ENCODE measurements around the gene ULK1.
A peak's percentile ranks its signal among the peaks of the same experiment; 100 is the strongest.
"Not testable (repeated sequence)": the region's sequence is repeated elsewhere in the genome, so short reads cannot be mapped to it uniquely, and the experiment has no call there.

Gene ULK1

GRCh38 chr12:131946757-131947156 is 52.3 kb downstream of the ULK1 start:
- no peak for DNase-seq

- no peak for DNase-seq
Observed at GRCh38 chr12:131947482-131948027, 53.1 kb downstream of the ULK1 start.

- DNase-seq = no peak
Observed at GRCh38 chr12:131948166-131948712, 53.8 kb downstream of the ULK1 start.

DNA sequence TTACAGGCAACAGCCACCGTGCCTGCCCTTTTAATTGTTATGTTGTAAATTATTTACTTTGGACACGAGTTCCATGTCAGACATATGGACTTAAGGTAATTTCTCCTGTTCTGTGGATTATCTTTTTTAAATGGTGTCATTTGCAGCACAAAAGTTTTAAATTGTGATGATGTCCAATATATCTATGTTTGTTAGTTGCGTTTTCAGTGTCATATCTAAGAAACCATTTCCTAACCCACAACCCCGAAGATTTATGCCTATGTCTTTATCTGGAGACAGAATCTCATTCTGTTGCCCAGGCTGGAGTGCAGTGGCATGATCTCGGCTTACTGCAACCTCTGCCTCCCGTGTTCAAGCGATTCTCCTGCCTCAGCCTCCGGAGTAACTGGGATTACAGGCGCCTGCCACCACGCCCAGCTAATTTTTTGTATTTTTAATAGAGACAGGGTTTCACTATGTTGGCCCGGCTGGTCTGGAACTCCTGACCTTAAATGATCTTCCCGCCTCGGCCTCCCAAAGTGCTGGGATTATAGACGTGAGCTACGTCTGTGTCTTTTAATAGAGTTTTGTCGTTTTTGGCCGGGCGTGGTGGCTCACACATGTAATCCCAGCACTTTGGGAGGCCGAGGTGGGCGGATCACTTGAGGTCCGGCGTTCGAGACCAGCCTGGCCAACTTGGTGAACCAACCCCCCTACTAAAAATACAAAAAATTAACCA is 54.5 kb downstream of the ULK1 start:
- DNase-seq = not testable (repeated sequence)

DNA sequence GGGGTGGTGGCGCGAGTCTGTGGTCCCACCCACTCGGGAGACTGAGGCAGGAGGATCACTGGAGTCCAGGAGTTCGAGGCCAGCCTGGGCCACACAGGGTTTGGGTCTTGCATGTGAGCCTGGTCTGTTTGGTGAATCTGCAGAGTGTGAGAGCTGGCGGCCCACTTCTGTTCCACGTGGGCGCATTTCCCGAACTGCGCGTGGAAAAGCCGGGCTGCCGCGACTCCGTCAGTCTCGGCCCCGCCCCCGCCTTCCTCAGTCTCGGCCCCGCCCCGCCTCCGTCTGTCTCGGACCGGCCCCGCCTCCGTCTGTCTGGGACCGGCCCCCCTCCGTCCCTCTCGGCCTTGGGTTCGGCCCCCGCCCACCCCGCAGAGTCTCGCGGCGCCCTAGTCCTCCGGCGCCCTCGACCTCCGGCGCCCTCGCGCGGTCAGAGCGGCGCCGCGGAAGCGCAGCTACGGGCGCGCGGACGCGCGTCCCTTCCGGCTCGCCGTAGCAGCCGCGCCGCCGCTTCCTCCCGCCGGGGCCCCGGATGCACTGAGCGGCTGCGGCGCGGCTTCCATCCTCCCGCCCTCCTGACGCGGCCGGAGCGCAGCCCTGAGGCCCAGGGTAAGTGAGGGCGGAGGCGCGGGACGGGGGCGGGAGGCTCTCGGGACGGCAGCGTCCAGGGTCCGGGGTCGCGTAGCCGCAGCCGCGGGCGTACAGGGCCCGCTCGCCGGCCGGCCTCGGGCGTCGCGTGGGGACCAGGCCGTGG is 55.2 kb downstream of the ULK1 start, which contains the start of gene EP400:
EP400 (plus strand) TSS at position 512 of the 751 bp plus-strand sequence. CDS start 10,678 bp downstream, outside the sequence.
- DNase-seq = peak; percentile 92

GRCh38 chr12:131950182-131950913 is 55.9 kb downstream of the ULK1 start:
- no peak for DNase-seq

DNA sequence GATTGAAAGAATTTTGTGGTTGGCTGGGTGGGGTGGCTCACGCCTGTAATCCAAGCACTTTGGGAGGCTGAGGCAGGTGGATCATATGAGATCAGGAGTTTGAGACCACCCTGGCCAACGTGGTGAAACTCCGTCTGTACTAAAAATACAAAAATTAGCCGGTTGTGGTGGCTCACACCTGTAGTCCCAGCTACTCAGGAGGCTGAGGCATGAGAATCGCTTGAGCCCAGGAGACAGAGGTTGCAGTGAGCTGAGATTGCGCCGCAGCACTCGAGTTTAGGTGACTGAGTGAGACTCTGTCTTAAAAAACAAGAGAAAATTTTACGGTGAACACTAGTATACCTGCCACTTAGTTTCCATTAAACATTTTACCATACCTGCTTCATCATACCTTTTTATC is 59.4 kb downstream of the ULK1 start:
- DNase-seq = not testable (repeated sequence)

- not testable (repeated sequence) for DNase-seq
Observed at GRCh38 chr12:131954460-131954859, 60.0 kb downstream of the ULK1 start.

DNA sequence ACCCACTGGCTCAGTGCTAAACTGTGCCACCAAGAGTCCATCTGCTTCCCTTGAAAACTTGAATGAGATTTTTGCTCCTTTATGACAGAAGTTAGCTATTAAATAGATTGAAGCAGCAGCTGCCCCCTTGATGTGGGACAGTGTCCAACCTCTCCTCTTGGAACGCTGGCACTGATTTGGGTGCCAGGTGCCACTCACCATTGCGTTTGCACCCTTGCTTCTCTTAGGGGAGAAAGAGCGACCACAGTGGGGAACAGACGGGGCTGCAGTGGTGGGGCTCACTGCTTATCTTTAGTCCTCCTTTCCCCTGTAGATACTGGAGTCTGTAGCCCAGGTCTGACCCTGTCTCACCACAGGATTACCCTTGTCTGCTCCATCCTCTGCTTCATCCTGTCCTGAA is 64.7 kb downstream of the ULK1 start:
- no peak for DNase-seq

- no peak for DNase-seq
Observed at GRCh38 chr12:131959641-131960589, 65.5 kb downstream of the ULK1 start.

- not testable (repeated sequence) for DNase-seq
Observed at GRCh38 chr12:131960590-131961325, 66.3 kb downstream of the ULK1 start.

DNA sequence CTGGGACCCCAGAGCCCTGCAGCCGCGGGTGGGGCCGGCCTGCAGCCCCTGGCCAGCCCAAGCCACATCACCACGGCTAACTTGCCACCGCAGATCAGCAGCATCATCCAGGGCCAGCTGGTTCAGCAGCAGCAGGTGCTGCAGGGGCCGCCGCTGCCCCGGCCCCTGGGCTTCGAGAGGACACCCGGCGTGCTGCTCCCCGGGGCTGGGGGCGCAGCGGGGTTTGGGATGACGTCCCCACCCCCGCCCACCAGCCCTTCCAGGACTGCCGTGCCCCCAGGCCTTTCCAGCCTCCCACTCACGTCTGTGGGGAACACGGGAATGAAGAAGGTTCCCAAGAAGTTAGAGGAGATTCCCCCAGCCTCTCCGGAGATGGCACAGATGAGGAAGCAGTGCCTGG is 66.9 kb downstream of the ULK1 start:
- DNase-seq = not testable (repeated sequence)

GRCh38 chr12:131962069-131962468 is 67.6 kb downstream of the ULK1 start:
- no peak for DNase-seq

DNA sequence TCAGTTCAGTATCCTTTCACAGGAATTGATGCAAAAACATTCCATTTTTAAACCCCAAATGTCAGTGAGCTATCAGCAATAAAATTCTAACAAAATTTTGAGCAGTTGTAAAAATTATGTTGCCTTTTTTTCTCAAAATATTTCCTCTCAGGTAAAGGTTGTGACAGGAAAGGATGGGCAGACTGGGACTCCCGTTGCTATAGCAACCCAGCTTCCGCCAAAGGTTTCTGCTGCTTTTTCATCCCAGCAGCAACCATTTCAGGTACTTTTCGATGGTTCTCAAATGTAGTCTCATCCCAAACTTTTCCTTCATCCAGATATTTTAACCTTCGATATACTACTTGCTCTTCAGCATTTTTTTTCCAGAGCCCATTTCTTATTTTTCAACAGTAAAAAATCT is 69.0 kb downstream of the ULK1 start:
- no peak for DNase-seq

DNA sequence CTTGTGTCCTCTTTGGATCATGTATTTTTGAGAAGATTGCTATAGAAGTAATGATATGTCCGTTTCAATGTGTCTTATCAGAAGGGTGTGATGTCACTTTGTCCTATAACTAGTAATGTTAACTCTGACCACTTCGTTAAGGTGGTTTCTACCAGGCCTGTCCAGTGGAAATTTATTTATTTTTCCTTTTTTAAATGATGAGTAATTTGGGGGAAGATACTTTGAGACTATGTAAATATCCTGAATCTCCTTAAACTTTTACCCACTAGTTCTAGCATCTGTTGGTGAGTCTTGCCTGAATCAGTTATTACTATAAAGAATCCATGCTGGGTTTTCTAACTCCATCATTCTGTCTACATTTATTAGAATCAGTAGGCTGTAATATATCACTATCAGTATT is 70.7 kb downstream of the ULK1 start:
- no peak for DNase-seq

GRCh38 chr12:131971226-131971625 is 76.8 kb downstream of the ULK1 start:
- no peak for DNase-seq

All from NCI-H2029 (cell line).